HG02885 (cell line): Measurements from ENCODE around the gene TMEM183A.
"Not testable (repeated sequence)": the region's sequence is repeated elsewhere in the genome, so short reads cannot be mapped to it uniquely, and the experiment has no call there.

Experiments used
- ATAC-seq: cut with Tn5 transposase; IDR thresholded peaks from one replicate; pipeline ENCODE4 v1.9.1; 2021; ENCODE audit warnings: mild to moderate bottlenecking; ENCODE audit not compliant: unreplicated experiment, poor library complexity

TMEM183A gene

GRCh38 chr1:202986120-202986519 lies 21.1 kb upstream of the TMEM183A start:
- ATAC-seq, result not testable (repeated sequence)

- no peak for ATAC-seq
Measured at GRCh38 chr1:202987255-202987654, 19.9 kb upstream of the TMEM183A start.

DNA sequence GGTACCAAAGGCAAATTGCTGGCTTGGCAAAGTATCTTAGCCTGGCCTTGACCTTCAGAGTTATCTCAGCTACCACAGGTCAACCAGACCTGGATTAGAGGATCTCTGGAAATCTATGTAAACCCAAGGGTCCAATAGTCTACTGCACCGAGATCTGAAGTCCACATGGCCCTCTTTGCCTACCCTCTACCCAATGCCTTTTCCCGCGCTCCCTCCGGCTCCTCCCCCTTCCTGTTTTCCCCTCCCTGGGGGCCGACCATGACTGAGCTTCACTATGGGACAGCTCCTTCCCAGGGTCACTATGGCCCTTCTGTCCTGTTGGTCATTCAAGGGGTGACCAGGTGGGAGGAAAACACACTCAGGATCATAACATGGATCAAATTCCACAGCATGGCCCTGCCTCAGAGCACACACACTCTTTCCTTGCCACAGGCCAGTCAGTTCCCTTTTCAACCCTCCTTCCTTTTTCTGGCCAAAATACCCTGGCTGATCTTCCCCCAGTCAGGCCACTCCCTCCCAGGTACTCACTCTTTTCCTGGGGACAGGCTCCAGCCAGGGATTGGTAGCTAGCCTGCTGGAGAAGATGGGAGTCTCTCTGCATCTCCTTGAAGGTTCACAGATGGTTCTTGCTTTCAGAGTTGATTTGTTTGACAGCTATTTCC lies 19.1 kb upstream of the TMEM183A start:
- ATAC-seq, result no peak

DNA sequence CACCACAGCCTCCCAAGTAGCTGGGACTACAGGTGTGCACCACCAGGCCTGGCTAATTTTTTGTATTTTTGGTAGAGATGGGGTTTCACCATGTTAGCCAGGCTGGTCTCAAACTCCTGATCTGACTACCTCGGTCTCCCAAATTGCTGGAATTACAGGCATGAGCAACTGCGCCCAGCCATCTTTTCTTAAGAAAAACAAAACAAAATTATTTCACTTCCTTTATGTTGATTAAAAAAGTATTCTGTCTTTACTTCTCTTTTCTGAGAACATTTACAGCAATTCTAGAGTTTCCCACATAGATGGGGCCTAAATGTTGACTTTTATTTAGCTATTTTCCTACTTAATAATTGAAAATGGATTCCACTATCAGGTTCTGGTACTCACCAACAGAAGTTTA lies 17.3 kb upstream of the TMEM183A start:
- ATAC-seq, result no peak

DNA sequence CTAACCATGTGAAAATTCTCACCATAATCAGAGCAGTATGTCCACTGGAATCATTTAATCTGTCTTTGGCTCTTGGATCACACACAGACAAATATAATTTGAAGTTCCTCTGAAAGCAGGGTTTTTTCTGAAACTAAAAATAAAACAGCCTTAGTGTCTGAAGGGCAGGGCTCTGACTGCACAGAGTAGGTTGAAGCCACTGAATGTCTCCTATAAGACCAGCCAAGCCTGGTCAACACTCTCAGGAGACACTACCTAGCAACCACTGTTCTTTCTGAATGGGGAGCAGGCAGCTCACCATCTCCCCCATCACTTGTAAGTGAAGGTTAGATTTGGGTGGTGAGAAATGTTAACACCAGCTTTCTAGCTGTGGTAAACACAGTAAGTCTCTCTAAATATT lies 16.1 kb upstream of the TMEM183A start:
- no peak for ATAC-seq

- no peak for ATAC-seq
Measured at GRCh38 chr1:202994756-202995155, 12.4 kb upstream of the TMEM183A start.

GRCh38 chr1:202998836-202999750 lies 8.1 kb upstream of the TMEM183A start:
- no peak for ATAC-seq

- no peak for ATAC-seq
Measured at GRCh38 chr1:203000217-203000944, 6.8 kb upstream of the TMEM183A start.

- no peak for ATAC-seq
Measured at GRCh38 chr1:203001986-203002385, 5.2 kb upstream of the TMEM183A start.

- no peak for ATAC-seq
Measured at GRCh38 chr1:203002951-203003350, 4.2 kb upstream of the TMEM183A start.

GRCh38 chr1:203005395-203006142 lies 1.6 kb upstream of the TMEM183A start:
- not testable (repeated sequence) for ATAC-seq

GRCh38 chr1:203009185-203009584 lies 2.0 kb downstream of the TMEM183A start:
- ATAC-seq, result no peak

DNA sequence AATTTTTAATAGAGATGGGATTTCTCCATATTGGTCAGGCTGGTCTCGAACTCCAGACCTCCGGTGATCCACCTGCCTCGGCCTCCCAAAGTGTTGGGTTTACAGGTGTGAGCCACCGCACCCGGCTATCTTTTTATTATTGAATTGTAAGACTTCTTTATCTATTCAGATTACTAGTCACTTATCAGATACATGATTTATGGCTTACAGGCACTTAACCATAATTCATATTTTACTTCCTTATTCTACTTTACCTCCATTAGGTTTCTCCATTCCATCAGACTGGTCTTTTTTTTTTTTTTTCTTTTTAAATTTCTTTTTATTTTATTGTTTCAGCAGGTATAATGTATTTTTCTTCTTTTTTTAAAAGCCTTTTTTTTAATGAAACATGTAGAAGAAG lies 4.4 kb downstream of the TMEM183A start:
- ATAC-seq, result no peak

GRCh38 chr1:203017061-203017460 lies 9.9 kb downstream of the TMEM183A start:
- ATAC-seq, result no peak

GRCh38 chr1:203017692-203018091 lies 10.5 kb downstream of the TMEM183A start:
- no peak for ATAC-seq

GRCh38 chr1:203022855-203023254 lies 15.7 kb downstream of the TMEM183A start:
- not testable (repeated sequence) for ATAC-seq

GRCh38 chr1:203025686-203026030 lies 18.5 kb downstream of the TMEM183A start:
- no peak for ATAC-seq

- ATAC-seq, result peak; percentile 79
Measured at GRCh38 chr1:203026031-203026665, 19.0 kb downstream of the TMEM183A start, which contains the start of gene PPFIA4. PPFIA4 (plus strand) TSS chr1:203026491; CDS start chr1:203039009, 12,518 bp downstream.
